ENCODE results near the gene FAP.
A peak's percentile ranks its signal among the peaks of the same experiment; 100 is the strongest.

Gene FAP

GRCh38 chr2:162241571-162241970 lies 1.7 kb downstream of the FAP start:
- Mint-ChIP-seq H3K9me3 (peaks cover 2% of the 10 kb centered on the region), H3K27ac (peak overlapping the region; percentile 94 to 97 (median 95)), H3K36me3 (ENCODE audit: low read depth) (peaks cover 35% of the 10 kb centered on the region), H3K27me3 (ENCODE audit: low read depth) (no peaks in the 10 kb centered on the region), H3K4me1 (peaks cover 44% of the 10 kb centered on the region), H3K4me3 (peak overlapping the region; percentile 85 to 90 (median 86))
- TF ChIP-seq CTCF (IDR thresholded peaks at IDR 0.05; ENCODE audit: unreplicated experiment in 3 of 3): no peak

GRCh38 chr2:162234620-162235462 lies 8.4 kb downstream of the FAP start:
- no peak for TF ChIP-seq CTCF (IDR thresholded peaks at IDR 0.05; ENCODE audit: unreplicated experiment in 3 of 3)
- H3K4me3 Mint-ChIP-seq: no peak overlapping the region
- H3K27me3 Mint-ChIP-seq (ENCODE audit: low read depth): no peaks in the 10 kb centered on the region
- no peak overlapping the region for H3K27ac Mint-ChIP-seq
- peaks cover 7% of the 10 kb centered on the region for H3K4me1 Mint-ChIP-seq
- H3K9me3 Mint-ChIP-seq: peaks cover 8% of the 10 kb centered on the region
- peaks cover 60% of the 10 kb centered on the region for H3K36me3 Mint-ChIP-seq (ENCODE audit: low read depth)

GRCh38 chr2:162233197-162233596 lies 10.0 kb downstream of the FAP start:
- no peak for TF ChIP-seq CTCF (IDR thresholded peaks at IDR 0.05; ENCODE audit: unreplicated experiment in 3 of 3)
- Mint-ChIP-seq H3K4me3 (no peak overlapping the region), H3K4me1 (peaks cover 7% of the 10 kb centered on the region), H3K36me3 (ENCODE audit: low read depth) (peaks cover 47% of the 10 kb centered on the region), H3K27ac (no peak overlapping the region), H3K9me3 (peaks cover 8% of the 10 kb centered on the region), H3K27me3 (ENCODE audit: low read depth) (no peaks in the 10 kb centered on the region)

- peaks cover 10% of the 10 kb centered on the region for H3K4me1 Mint-ChIP-seq
- no peak for TF ChIP-seq CTCF (IDR thresholded peaks at IDR 0.05; ENCODE audit: unreplicated experiment in 3 of 3)
- H3K9me3 Mint-ChIP-seq: peaks cover 8% of the 10 kb centered on the region
- H3K27ac Mint-ChIP-seq: no peak overlapping the region
- peaks cover 42% of the 10 kb centered on the region for H3K36me3 Mint-ChIP-seq (ENCODE audit: low read depth)
- H3K4me3 Mint-ChIP-seq: no peak overlapping the region
- H3K27me3 Mint-ChIP-seq (ENCODE audit: low read depth): no peaks in the 10 kb centered on the region
Measured at GRCh38 chr2:162232671-162233070, 10.6 kb downstream of the FAP start.

GRCh38 chr2:162232027-162232426 lies 11.2 kb downstream of the FAP start:
- peaks cover 8% of the 10 kb centered on the region for H3K9me3 Mint-ChIP-seq

More at GRCh38 chr2:162232027-162232426, 11.2 kb downstream of the FAP start:
- Mint-ChIP-seq H3K27me3 (ENCODE audit: low read depth) (no peaks in the 10 kb centered on the region), H3K4me1 (peaks cover 16% of the 10 kb centered on the region), H3K36me3 (ENCODE audit: low read depth) (peaks cover 36% of the 10 kb centered on the region), H3K27ac (no peak overlapping the region), H3K4me3 (no peak overlapping the region)
- no peak for TF ChIP-seq CTCF (IDR thresholded peaks at IDR 0.05; ENCODE audit: unreplicated experiment in 3 of 3)

Data from nephron (organoid).